ENCODE results near the gene MKNK1. TPM values are rescaled to one million over a fixed set of nuclear protein-coding genes. Genes with fewer than 3 reads are reported as not detected.

The MKNK1 gene
- total RNA-seq, 2 donors from 2014 or later: 19.9 to 28.5 TPM

- 82 to 88% methylated on average over 4 of the region's 4 CpGs for WGBS, 2 experiments (ENCODE audit: insufficient coverage in 1 of 2, insufficient read length in 1 of 2)
- H3K9me3 Mint-ChIP-seq: no peaks in the 10 kb centered on the region
- H3K36me3 ChIP-seq (ENCODE audit: control insufficient read depth, insufficient read depth, low read length): no peaks in the 10 kb centered on the region
- H3K4me3 ChIP-seq (ENCODE audit: low read length): no peak overlapping the region
- peak; percentile 78 for DNase-seq
- no peak overlapping the region for H3K9ac ChIP-seq (ENCODE audit: extremely low read depth, low read length, poor library complexity, severe bottlenecking)
- no peaks in the 10 kb centered on the region for H3K36me3 Mint-ChIP-seq (ENCODE audit: low read depth)
- H3K27ac Mint-ChIP-seq: peak overlapping the region; percentile 2
- TF ChIP-seq, protein P1, sequence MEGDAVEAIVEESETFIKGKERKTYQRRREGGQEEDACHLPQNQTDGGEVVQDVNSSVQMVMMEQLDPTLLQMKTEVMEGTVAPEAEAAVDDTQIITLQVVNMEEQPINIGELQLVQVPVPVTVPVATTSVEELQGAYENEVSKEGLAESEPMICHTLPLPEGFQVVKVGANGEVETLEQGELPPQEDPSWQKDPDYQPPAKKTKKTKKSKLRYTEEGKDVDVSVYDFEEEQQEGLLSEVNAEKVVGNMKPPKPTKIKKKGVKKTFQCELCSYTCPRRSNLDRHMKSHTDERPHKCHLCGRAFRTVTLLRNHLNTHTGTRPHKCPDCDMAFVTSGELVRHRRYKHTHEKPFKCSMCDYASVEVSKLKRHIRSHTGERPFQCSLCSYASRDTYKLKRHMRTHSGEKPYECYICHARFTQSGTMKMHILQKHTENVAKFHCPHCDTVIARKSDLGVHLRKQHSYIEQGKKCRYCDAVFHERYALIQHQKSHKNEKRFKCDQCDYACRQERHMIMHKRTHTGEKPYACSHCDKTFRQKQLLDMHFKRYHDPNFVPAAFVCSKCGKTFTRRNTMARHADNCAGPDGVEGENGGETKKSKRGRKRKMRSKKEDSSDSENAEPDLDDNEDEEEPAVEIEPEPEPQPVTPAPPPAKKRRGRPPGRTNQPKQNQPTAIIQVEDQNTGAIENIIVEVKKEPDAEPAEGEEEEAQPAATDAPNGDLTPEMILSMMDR (conservative IDR thresholded peaks at IDR 0.05): no peak
- H3K4me3 Mint-ChIP-seq: no peak overlapping the region
- H3K27ac ChIP-seq (ENCODE audit: low read depth, low read length): no peak overlapping the region
- H3K27me3 Mint-ChIP-seq (ENCODE audit: insufficient read depth): peaks cover 16% of the 10 kb centered on the region
- H3K4me1 Mint-ChIP-seq: peaks cover 19% of the 10 kb centered on the region
- H3K4me1 ChIP-seq (ENCODE audit: control insufficient read depth, insufficient read depth, low read length): peaks cover 8% of the 10 kb centered on the region
- H3K9me3 ChIP-seq (ENCODE audit: control insufficient read depth, low read length): no peaks in the 10 kb centered on the region
- peaks cover 7% of the 10 kb centered on the region for H3K27me3 ChIP-seq (ENCODE audit: control insufficient read depth, insufficient read depth, low read length, poor library complexity, severe bottlenecking)
Measured at GRCh38 chr1:46623743-46624644, 19.9 kb upstream of the MKNK1 start.

DNA sequence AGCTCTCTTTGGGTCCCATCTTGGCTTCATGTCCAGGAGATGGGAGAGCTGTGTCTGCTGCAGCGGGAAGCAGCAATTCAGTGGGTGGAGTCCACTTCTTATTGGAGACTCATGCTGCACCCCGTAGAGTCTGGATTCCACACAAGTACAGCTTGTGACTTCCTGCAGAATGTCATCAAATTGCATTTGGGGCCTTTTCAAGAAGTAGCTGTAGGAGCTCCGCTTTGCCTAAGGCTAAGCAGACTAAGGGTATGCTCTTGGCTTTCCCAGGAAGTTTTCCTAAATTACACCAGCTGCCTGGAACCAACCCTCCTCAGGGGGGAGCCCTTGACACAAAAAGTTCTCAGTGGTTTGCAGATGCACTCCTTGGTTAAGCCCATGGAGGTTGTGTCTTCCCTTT, 18.3 kb upstream of the MKNK1 start:
- Mint-ChIP-seq H3K36me3 (ENCODE audit: low read depth) (no peaks in the 10 kb centered on the region), H3K4me3 (no peak overlapping the region), H3K27ac (no peak overlapping the region), H3K27me3 (ENCODE audit: insufficient read depth) (peaks cover 33% of the 10 kb centered on the region), H3K4me1 (peaks cover 19% of the 10 kb centered on the region), H3K9me3 (no peaks in the 10 kb centered on the region)
- H3K4me1 ChIP-seq (ENCODE audit: control insufficient read depth, insufficient read depth, low read length): peaks cover 8% of the 10 kb centered on the region
- no peak overlapping the region for H3K9ac ChIP-seq (ENCODE audit: extremely low read depth, low read length, poor library complexity, severe bottlenecking)
- DNase-seq: peak; percentile 79
- TF ChIP-seq, protein P1 (conservative IDR thresholded peaks at IDR 0.05): peak; percentile 76
- no peaks in the 10 kb centered on the region for H3K36me3 ChIP-seq (ENCODE audit: control insufficient read depth, insufficient read depth, low read length)
- 74 to 91% methylated on average over 3 of the region's 3 CpGs for WGBS, 2 experiments (ENCODE audit: insufficient coverage in 1 of 2, insufficient read length in 1 of 2)
- H3K27ac ChIP-seq (ENCODE audit: low read depth, low read length): no peak overlapping the region
- no peak overlapping the region for H3K4me3 ChIP-seq (ENCODE audit: low read length)
- peaks cover 23% of the 10 kb centered on the region for H3K27me3 ChIP-seq (ENCODE audit: control insufficient read depth, insufficient read depth, low read length, poor library complexity, severe bottlenecking)
- H3K9me3 ChIP-seq (ENCODE audit: control insufficient read depth, low read length): no peaks in the 10 kb centered on the region

GRCh38 chr1:46621930-46622329, 17.9 kb upstream of the MKNK1 start:
- H3K27me3 Mint-ChIP-seq (ENCODE audit: insufficient read depth): peaks cover 37% of the 10 kb centered on the region
- H3K36me3 ChIP-seq (ENCODE audit: control insufficient read depth, insufficient read depth, low read length): no peaks in the 10 kb centered on the region
- H3K9me3 ChIP-seq (ENCODE audit: control insufficient read depth, low read length): no peaks in the 10 kb centered on the region
- no peaks in the 10 kb centered on the region for H3K36me3 Mint-ChIP-seq (ENCODE audit: low read depth)
- DNase-seq: no peak
- H3K4me1 Mint-ChIP-seq: peaks cover 18% of the 10 kb centered on the region
- no peak overlapping the region for H3K4me3 Mint-ChIP-seq
- TF ChIP-seq, protein P1 (conservative IDR thresholded peaks at IDR 0.05): no peak
- H3K27ac Mint-ChIP-seq: no peak overlapping the region
- peaks cover 9% of the 10 kb centered on the region for H3K4me1 ChIP-seq (ENCODE audit: control insufficient read depth, insufficient read depth, low read length)
- H3K27ac ChIP-seq (ENCODE audit: low read depth, low read length): no peak overlapping the region
- no peak overlapping the region for H3K4me3 ChIP-seq (ENCODE audit: low read length)
- H3K9me3 Mint-ChIP-seq: no peaks in the 10 kb centered on the region
- WGBS, 2 experiments (ENCODE audit: insufficient coverage in 1 of 2, insufficient read length in 1 of 2): 89 to 92% methylated on average over 5 to 7 of the region's 7 CpGs
- peaks cover 27% of the 10 kb centered on the region for H3K27me3 ChIP-seq (ENCODE audit: control insufficient read depth, insufficient read depth, low read length, poor library complexity, severe bottlenecking)
- H3K9ac ChIP-seq (ENCODE audit: extremely low read depth, low read length, poor library complexity, severe bottlenecking): no peak overlapping the region
